Naive thymus-derived CD4-positive, alpha-beta T cell (primary cell): Measurements from ENCODE around the gene FBXW12. TPM values are rescaled to one million over a fixed set of nuclear protein-coding genes. Genes with fewer than 3 reads are reported as not detected.

Experiments used
- ATAC-seq: fragments of 150-1000 bp; cut with Tn5 transposase; 2 replicates; pipeline ENCODE4 v1.10.0; 2021; ENCODE audit warnings: mild to moderate bottlenecking, moderate library complexity
- CTCF ChIA-PET: fragments of 350-600 bp; sonication (Branson Sonifier 250); formaldehyde crosslinking; loops from one replicate; lab custom pipeline; 2021; ENCODE audit warnings: antibody characterized with exemption; lab: Charles Lee
- POLR2A ChIA-PET: fragments of 350-600 bp; sonication (Branson Sonifier 250); formaldehyde crosslinking; loops from one replicate; lab custom pipeline; 2021; ENCODE audit warnings: antibody characterized with exemption, inconsistent platforms; lab: Charles Lee
- DNase-seq, 9 donors: peaks; one replicate each; pipeline versions ENCODE4 v3.0.0 to v3.0.0-alpha.2; 2020 to 2022; ENCODE audit warnings: mixed read lengths in 1 of 9
- H3K27ac ChIP-seq: one replicate; pipeline ENCODE4 v1.7.0; 2013; ENCODE audit warnings: mild to moderate bottlenecking, low read depth, low read length, moderate library complexity
- H3K27me3 ChIP-seq, 2 donors: one replicate each; pipeline ENCODE4 v1.7.0; 2013; ENCODE audit warnings: low read length in 2 of 2, mild to moderate bottlenecking in 2 of 2, moderate library complexity in 2 of 2; ENCODE audit not compliant: control insufficient read depth in 2 of 2, insufficient read depth in 2 of 2
- H3K36me3 ChIP-seq, 3 experiments: 1 replicate in 2 of 3; 2 replicates in 1 of 3; pipeline ENCODE4 v1.7.0; 2013; ENCODE audit warnings: low read length in 3 of 3, mild to moderate bottlenecking in 3 of 3, moderate library complexity in 1 of 3; ENCODE audit not compliant: insufficient read depth in 3 of 3, control insufficient read depth in 2 of 3
- H3K4me1 ChIP-seq, 2 donors: one replicate each; pipeline ENCODE4 v1.7.0; 2013; ENCODE audit warnings: low read length in 2 of 2, mild to moderate bottlenecking in 2 of 2, moderate library complexity in 1 of 2; ENCODE audit not compliant: control insufficient read depth in 2 of 2, insufficient read depth in 2 of 2
- H3K4me3 ChIP-seq: 2 replicates; pipeline ENCODE4 v1.7.0; 2013; ENCODE audit warnings: mild to moderate bottlenecking, low read length
- H3K9me3 ChIP-seq, 3 experiments: 1 replicate in 2 of 3; 2 replicates in 1 of 3; pipeline ENCODE4 v1.7.0; 2013; ENCODE audit warnings: low read length in 3 of 3; ENCODE audit not compliant: control insufficient read depth in 2 of 3
- H3K27ac Mint-ChIP-seq, 9 donors: one replicate each; pipeline ENCODE4 v1.8.0; 2020 to 2022; ENCODE audit warnings: mixed read lengths in 9 of 9, mild to moderate bottlenecking in 8 of 9, moderate library complexity in 5 of 9, inconsistent platforms in 2 of 9
- H3K27me3 Mint-ChIP-seq, 5 donors: one replicate each; pipeline ENCODE4 v1.8.0; 2021 to 2022; ENCODE audit warnings: mixed read lengths in 5 of 5, mild to moderate bottlenecking in 1 of 5
- H3K36me3 Mint-ChIP-seq, 5 donors: one replicate each; pipeline ENCODE4 v1.8.0; 2020 to 2022; ENCODE audit warnings: mixed read lengths in 5 of 5, mild to moderate bottlenecking in 3 of 5, inconsistent platforms in 1 of 5
- H3K4me1 Mint-ChIP-seq, 7 donors: one replicate each; pipeline ENCODE4 v1.8.0; 2020 to 2022; ENCODE audit warnings: mixed read lengths in 7 of 7, mild to moderate bottlenecking in 3 of 7, inconsistent platforms in 1 of 7
- H3K4me3 Mint-ChIP-seq, 10 donors: one replicate each; pipeline ENCODE4 v1.8.0; 2020 to 2022; ENCODE audit warnings: mild to moderate bottlenecking in 10 of 10, mixed read lengths in 10 of 10, moderate library complexity in 6 of 10, inconsistent platforms in 2 of 10
- H3K9me3 Mint-ChIP-seq, 11 donors: one replicate each; pipeline ENCODE4 v1.8.0; 2020 to 2022; ENCODE audit warnings: mixed read lengths in 11 of 11, mild to moderate bottlenecking in 4 of 11, inconsistent platforms in 1 of 11, moderate library complexity in 1 of 11
- intact Hi-C, 2 donors: fragments of 100-400 bp; cut with micrococcal nuclease; formaldehyde crosslinking; loops; one replicate each; pipeline ENCODE4 v1.15.1; 2023
- polyA plus RNA-seq, 2 donors: library from polyadenylated mRNA; unstranded; fragments of 300-500 nt; fragmentation: Illumina TruSeq; gene quantifications; one replicate each; pipeline ENCODE4 v1.2.3, GENCODE V29; 2021
- total RNA-seq, 6 experiments: library from RNA in 5 of 6; stranded (reverse) in 5 of 6; gene quantifications; 1 replicate in 5 of 6; 2 replicates in 1 of 6; pipeline ENCODE4 v1.2.3 and lab custom pipeline; 2021 to 2026

Gene FBXW12
- total and polyA plus RNA-seq, 7 experiments from 2014 or later, result not detected

- H3K4me3 Mint-ChIP-seq, result no peak overlapping the region
- H3K36me3 ChIP-seq, result no peaks in the 10 kb centered on the region
- H3K9me3 ChIP-seq, result no peaks in the 10 kb centered on the region
- H3K4me3 ChIP-seq, result no peak overlapping the region
- no peak overlapping the region for H3K27ac Mint-ChIP-seq
- ChIA-PET POLR2A (interaction anchor here (0.7 kb wide), 1 partner anchor 24 kb away, joined by 4 read pairs; no protein-coding TSS in a partner anchor), CTCF (no interaction called here)
- H3K4me1 Mint-ChIP-seq, result no peaks in the 10 kb centered on the region
- no peak for ATAC-seq
- no peak for DNase-seq
- peaks cover 17 to 34% (median 22%) of the 10 kb centered on the region in 5 donors for H3K27me3 Mint-ChIP-seq
- H3K36me3 Mint-ChIP-seq, result peaks cover 0 to 9% (median 4%) of the 10 kb centered on the region in 5 donors
- H3K27me3 ChIP-seq, result no peaks in the 10 kb centered on the region
- intact Hi-C loops, result no loop called here
- H3K4me1 ChIP-seq, result no peaks in the 10 kb centered on the region
- H3K27ac ChIP-seq, result no peak overlapping the region
- peaks cover 0 to 7% (median 0%) of the 10 kb centered on the region in 11 donors for H3K9me3 Mint-ChIP-seq
These were observed 19.5 kb upstream of the FBXW12 start for GRCh38 chr3:48352546-48352945.

- Mint-ChIP-seq H3K27ac (no peak overlapping the region), H3K4me3 (no peak overlapping the region), H3K27me3 (peaks cover 17 to 36% (median 22%) of the 10 kb centered on the region in 5 donors), H3K36me3 (peaks cover 0 to 9% (median 4%) of the 10 kb centered on the region in 5 donors), H3K9me3 (peaks cover 0 to 7% (median 0%) of the 10 kb centered on the region in 11 donors), H3K4me1 (no peaks in the 10 kb centered on the region)
- ATAC-seq (no peak), DNase-seq (no peak)
- no peaks in the 10 kb centered on the region for H3K4me1 ChIP-seq
- no peaks in the 10 kb centered on the region for H3K27me3 ChIP-seq
- no peaks in the 10 kb centered on the region for H3K9me3 ChIP-seq
- intact Hi-C loops, result no loop called here
- no peaks in the 10 kb centered on the region for H3K36me3 ChIP-seq
- POLR2A ChIA-PET, result no interaction called here
- H3K27ac ChIP-seq, result no peak overlapping the region
- CTCF ChIA-PET, result no interaction called here
- H3K4me3 ChIP-seq, result no peak overlapping the region
These were observed 18.0 kb upstream of the FBXW12 start for GRCh38 chr3:48353987-48354386.

GRCh38 chr3:48356419-48356818 is 15.6 kb upstream of the FBXW12 start:
- H3K27ac Mint-ChIP-seq, result no peak overlapping the region
- H3K9me3 ChIP-seq, result no peaks in the 10 kb centered on the region
- peaks cover 0 to 18% (median 6%) of the 10 kb centered on the region in 11 donors for H3K9me3 Mint-ChIP-seq
- no peak for ATAC-seq
- no peak overlapping the region for H3K4me3 ChIP-seq
- peaks cover 17 to 46% (median 30%) of the 10 kb centered on the region in 5 donors for H3K27me3 Mint-ChIP-seq
- H3K36me3 Mint-ChIP-seq, result peaks cover 0 to 12% (median 4%) of the 10 kb centered on the region in 5 donors
- H3K4me3 Mint-ChIP-seq, result no peak overlapping the region
- H3K27ac ChIP-seq, result no peak overlapping the region
- H3K4me1 Mint-ChIP-seq, result no peaks in the 10 kb centered on the region
- ChIA-PET POLR2A (no interaction called here), CTCF (interaction anchor here (0.8 kb wide), 1 partner anchor 190 kb away, joined by 3 read pairs; no protein-coding TSS in a partner anchor)
- H3K36me3 ChIP-seq, result no peaks in the 10 kb centered on the region
- DNase-seq, result no peak
- H3K27me3 ChIP-seq, result no peaks in the 10 kb centered on the region
- intact Hi-C loops, result no loop called here
- no peaks in the 10 kb centered on the region for H3K4me1 ChIP-seq

- no peaks in the 10 kb centered on the region for H3K9me3 ChIP-seq
- Mint-ChIP-seq H3K4me1 (peaks cover 0 to 3% (median 0%) of the 10 kb centered on the region in 7 donors), H3K27ac (no peak overlapping the region), H3K9me3 (peaks cover 0 to 22% (median 13%) of the 10 kb centered on the region in 11 donors), H3K4me3 (no peak overlapping the region), H3K36me3 (peaks cover 0 to 7% (median 0%) of the 10 kb centered on the region in 5 donors), H3K27me3 (peaks cover 0 to 37% (median 0%) of the 10 kb centered on the region in 5 donors)
- POLR2A ChIA-PET, result no interaction called here
- intact Hi-C loops, result no loop called here
- H3K27me3 ChIP-seq, result no peaks in the 10 kb centered on the region
- ATAC-seq (no peak), DNase-seq (no peak)
- no peaks in the 10 kb centered on the region for H3K4me1 ChIP-seq
- H3K27ac ChIP-seq, result no peak overlapping the region
- no peak overlapping the region for H3K4me3 ChIP-seq
- CTCF ChIA-PET, result no interaction called here
- H3K36me3 ChIP-seq, result no peaks in the 10 kb centered on the region
These were observed 10.1 kb upstream of the FBXW12 start for GRCh38 chr3:48361928-48362327.

- Histone ChIP-seq H3K4me3 (no peak overlapping the region), H3K9me3 (no peaks in the 10 kb centered on the region), H3K27me3 (no peaks in the 10 kb centered on the region), H3K27ac (no peak overlapping the region), H3K4me1 (no peaks in the 10 kb centered on the region), H3K36me3 (no peaks in the 10 kb centered on the region)
- DNase-seq (no peak), ATAC-seq (no peak)
- Mint-ChIP-seq H3K4me3 (no peak overlapping the region), H3K9me3 (peaks cover 0 to 22% (median 12%) of the 10 kb centered on the region in 11 donors), H3K27ac (no peak overlapping the region), H3K27me3 (peaks cover 0 to 28% (median 0%) of the 10 kb centered on the region in 5 donors), H3K36me3 (peaks cover 0 to 7% (median 0%) of the 10 kb centered on the region in 5 donors), H3K4me1 (peaks cover 0 to 3% (median 0%) of the 10 kb centered on the region in 7 donors)
- CTCF ChIA-PET, result no interaction called here
- POLR2A ChIA-PET, result no interaction called here
- intact Hi-C loops, result no loop called here
These were observed 7.2 kb upstream of the FBXW12 start for GRCh38 chr3:48364840-48365239.

GRCh38 chr3:48367201-48367600 is 4.8 kb upstream of the FBXW12 start:
- Mint-ChIP-seq H3K27ac (peak overlapping the region in 1 of 9 donors; percentile 44), H3K36me3 (no peaks in the 10 kb centered on the region), H3K4me1 (peaks cover 0 to 3% (median 0%) of the 10 kb centered on the region in 7 donors), H3K9me3 (peaks cover 0 to 13% (median 1%) of the 10 kb centered on the region in 11 donors), H3K4me3 (no peak overlapping the region), H3K27me3 (peaks cover 0 to 12% (median 0%) of the 10 kb centered on the region in 5 donors)
- ATAC-seq (no peak), DNase-seq (no peak)
- ChIA-PET POLR2A (no interaction called here), CTCF (no interaction called here)
- no peaks in the 10 kb centered on the region for H3K4me1 ChIP-seq
- intact Hi-C loops, result no loop called here
- H3K36me3 ChIP-seq, result no peaks in the 10 kb centered on the region
- no peak overlapping the region for H3K4me3 ChIP-seq
- H3K27me3 ChIP-seq, result no peaks in the 10 kb centered on the region
- H3K27ac ChIP-seq, result no peak overlapping the region
- H3K9me3 ChIP-seq, result no peaks in the 10 kb centered on the region

- Histone ChIP-seq H3K4me3 (no peak overlapping the region), H3K27me3 (no peaks in the 10 kb centered on the region), H3K9me3 (no peaks in the 10 kb centered on the region), H3K36me3 (no peaks in the 10 kb centered on the region), H3K4me1 (no peaks in the 10 kb centered on the region), H3K27ac (no peak overlapping the region)
- no peak overlapping the region for H3K4me3 Mint-ChIP-seq
- peaks cover 0 to 5% (median 0%) of the 10 kb centered on the region in 5 donors for H3K27me3 Mint-ChIP-seq
- intact Hi-C loops, result no loop called here
- ChIA-PET CTCF (no interaction called here), POLR2A (no interaction called here)
- peak overlapping the region in 1 of 9 donors; percentile 26 for H3K27ac Mint-ChIP-seq
- peaks cover 0 to 3% (median 0%) of the 10 kb centered on the region in 7 donors for H3K4me1 Mint-ChIP-seq
- ATAC-seq, result no peak
- H3K9me3 Mint-ChIP-seq, result peaks cover 0 to 4% (median 0%) of the 10 kb centered on the region in 11 donors
- H3K36me3 Mint-ChIP-seq, result no peaks in the 10 kb centered on the region
- no peak for DNase-seq
These were observed 2.2 kb upstream of the FBXW12 start for GRCh38 chr3:48369693-48370332.
